Naive B cell (primary cell): ENCODE data around the gene CES1. TPM values are rescaled to one million over a fixed set of nuclear protein-coding genes. Genes with fewer than 3 reads are reported as not detected.
"Not testable (repeated sequence)": the region's sequence is repeated elsewhere in the genome, so short reads cannot be mapped to it uniquely, and the experiment has no call there.

Source experiments
- ATAC-seq, 2 donors: fragments of 150-1000 bp; cut with Tn5 transposase; 2 replicates each; pipeline ENCODE4 v1.10.0; 2021; ENCODE audit warnings: low read depth in 2 of 2, mild to moderate bottlenecking in 2 of 2, moderate library complexity in 2 of 2
- DNase-seq: peaks from one replicate; pipeline ENCODE4 v3.0.0; 2022
- H3K27ac Mint-ChIP-seq, 6 donors: one replicate each; pipeline ENCODE4 v1.8.0; 2020 to 2022; ENCODE audit warnings: mild to moderate bottlenecking in 6 of 6, mixed read lengths in 6 of 6, moderate library complexity in 5 of 6, inconsistent platforms in 2 of 6
- H3K27me3 Mint-ChIP-seq, 3 donors: one replicate each; pipeline ENCODE4 v1.8.0; 2021 to 2022; ENCODE audit warnings: mixed read lengths in 3 of 3, mild to moderate bottlenecking in 1 of 3
- H3K36me3 Mint-ChIP-seq, 2 donors: one replicate each; pipeline ENCODE4 v1.8.0; 2020 to 2022; ENCODE audit warnings: mixed read lengths in 2 of 2, inconsistent platforms in 1 of 2, mild to moderate bottlenecking in 1 of 2
- H3K4me1 Mint-ChIP-seq, 3 donors: one replicate each; pipeline ENCODE4 v1.8.0; 2020 to 2022; ENCODE audit warnings: mixed read lengths in 3 of 3, inconsistent platforms in 1 of 3, mild to moderate bottlenecking in 1 of 3, moderate library complexity in 1 of 3
- H3K4me3 Mint-ChIP-seq, 8 donors: one replicate each; pipeline ENCODE4 v1.8.0; 2020 to 2022; ENCODE audit warnings: mild to moderate bottlenecking in 8 of 8, mixed read lengths in 8 of 8, moderate library complexity in 8 of 8, inconsistent platforms in 2 of 8
- H3K9me3 Mint-ChIP-seq, 7 donors: one replicate each; pipeline ENCODE4 v1.8.0; 2020 to 2022; ENCODE audit warnings: mixed read lengths in 7 of 7, mild to moderate bottlenecking in 5 of 7, inconsistent platforms in 2 of 7, moderate library complexity in 1 of 7
- polyA plus RNA-seq, 6 donors: library from polyadenylated mRNA; unstranded; fragments of 300-500 nt; fragmentation: Illumina TruSeq; gene quantifications; one replicate each; pipeline ENCODE4 v1.2.3, GENCODE V29; 2021; ENCODE audit warnings: low read depth in 6 of 6

The CES1 gene
- polyA plus RNA-seq = 1 to 10 TPM in 1 of 6 donors, not detected in 5; 1.3 TPM

- Mint-ChIP-seq H3K4me1 (no peaks in the 10 kb centered on the region), H3K27ac (no peak within 1 kb of the TSS), H3K27me3 (peaks cover 7 to 23% (median 9%) of the 10 kb centered on the region in 3 donors), H3K9me3 (peaks cover 0 to 2% (median 0%) of the 10 kb centered on the region in 7 donors), H3K36me3 (no peaks in the 10 kb centered on the region), H3K4me3 (no peak within 1 kb of the TSS)
- DNase-seq (no peak), ATAC-seq (no peak)
Observed at GRCh38 chr16:55832773-55833691, at the start of gene CES1. Gene CES1, minus strand, starts transcription at chr16:55833096. Its CDS starts 41 bp downstream, at chr16:55833055.

GRCh38 chr16:55876854-55877253 lies 44.0 kb upstream of the CES1 start:
- Mint-ChIP-seq H3K4me3 (no peak overlapping the region), H3K27me3 (peaks cover 8 to 20% (median 9%) of the 10 kb centered on the region in 3 donors), H3K36me3 (no peaks in the 10 kb centered on the region), H3K4me1 (no peaks in the 10 kb centered on the region), H3K9me3 (peaks cover 0 to 11% (median 0%) of the 10 kb centered on the region in 7 donors), H3K27ac (no peak overlapping the region)
- no peak for ATAC-seq
- no peak for DNase-seq

GRCh38 chr16:55875273-55875672 lies 42.4 kb upstream of the CES1 start, which contains the start of gene CES5A:
Gene CES5A, minus strand, starts transcription at chr16:55875373. Its CDS starts 152 bp downstream, at chr16:55875221.
- Mint-ChIP-seq H3K9me3 (peaks cover 0 to 11% (median 0%) of the 10 kb centered on the region in 7 donors), H3K4me3 (no peak within 1 kb of the TSS), H3K27ac (no peak within 1 kb of the TSS), H3K4me1 (no peaks in the 10 kb centered on the region), H3K27me3 (peaks cover 0 to 20% (median 12%) of the 10 kb centered on the region in 3 donors), H3K36me3 (no peaks in the 10 kb centered on the region)
- DNase-seq (no peak), ATAC-seq (no peak)

DNA sequence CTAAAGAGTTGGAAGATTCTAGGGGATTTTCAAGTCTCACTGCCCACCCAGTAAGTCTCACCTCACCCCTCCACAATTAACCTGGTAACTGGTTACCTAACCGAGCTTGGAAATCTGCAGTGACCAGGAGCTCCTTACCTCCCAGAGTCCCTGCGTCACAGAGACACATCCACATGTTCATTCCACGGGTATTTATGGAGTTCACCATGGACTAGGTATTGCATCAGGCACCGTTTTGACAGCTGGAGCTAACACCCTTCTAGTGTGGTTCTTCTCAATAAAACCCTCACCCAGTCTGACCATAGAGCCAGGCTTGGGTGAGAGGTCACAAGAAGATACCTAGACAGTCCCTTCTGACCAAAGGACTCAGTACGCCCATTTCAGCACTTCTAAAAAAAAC lies 40.2 kb upstream of the CES1 start:
- Mint-ChIP-seq H3K27ac (no peak overlapping the region), H3K4me3 (no peak overlapping the region), H3K9me3 (peaks cover 0 to 3% (median 0%) of the 10 kb centered on the region in 7 donors), H3K4me1 (no peaks in the 10 kb centered on the region), H3K36me3 (no peaks in the 10 kb centered on the region), H3K27me3 (peaks cover 0 to 30% (median 25%) of the 10 kb centered on the region in 3 donors)
- DNase-seq = no peak
- no peak for ATAC-seq

DNA sequence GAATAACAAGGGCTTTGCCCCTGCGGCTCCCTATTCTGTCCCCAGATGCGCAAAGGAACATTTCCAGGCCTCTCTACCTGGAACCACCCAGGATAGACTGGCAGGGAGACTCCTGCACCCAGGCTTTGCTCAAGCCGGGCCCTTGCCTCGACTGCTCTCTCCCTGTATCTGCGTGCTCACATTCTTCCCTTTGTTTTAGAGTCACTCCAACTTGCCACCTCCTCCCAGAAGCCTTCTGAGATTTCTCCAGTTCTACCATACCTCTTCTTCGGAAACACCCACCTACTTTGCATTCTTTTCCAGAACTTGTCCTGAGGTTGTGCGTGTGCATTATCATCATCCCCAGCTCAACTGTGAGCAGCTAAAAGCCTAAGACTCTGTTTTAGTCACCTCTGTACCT lies 39.2 kb upstream of the CES1 start:
- Mint-ChIP-seq H3K36me3 (no peaks in the 10 kb centered on the region), H3K9me3 (peaks cover 0 to 3% (median 0%) of the 10 kb centered on the region in 7 donors), H3K27ac (peak overlapping the region in 1 of 6 donors; percentile 19), H3K27me3 (peaks cover 5 to 30% (median 27%) of the 10 kb centered on the region in 3 donors), H3K4me3 (no peak overlapping the region), H3K4me1 (no peaks in the 10 kb centered on the region)
- ATAC-seq = no peak
- DNase-seq = no peak

GRCh38 chr16:55871411-55872038 lies 38.6 kb upstream of the CES1 start:
- DNase-seq = no peak
- Mint-ChIP-seq H3K27ac (no peak overlapping the region), H3K4me1 (no peaks in the 10 kb centered on the region), H3K9me3 (peaks cover 0 to 3% (median 0%) of the 10 kb centered on the region in 7 donors), H3K27me3 (peaks cover 6 to 30% (median 23%) of the 10 kb centered on the region in 3 donors), H3K4me3 (no peak overlapping the region), H3K36me3 (no peaks in the 10 kb centered on the region)
- no peak for ATAC-seq

- no peaks in the 10 kb centered on the region for H3K36me3 Mint-ChIP-seq
Observed at GRCh38 chr16:55868980-55869379, 36.1 kb upstream of the CES1 start.

DNA sequence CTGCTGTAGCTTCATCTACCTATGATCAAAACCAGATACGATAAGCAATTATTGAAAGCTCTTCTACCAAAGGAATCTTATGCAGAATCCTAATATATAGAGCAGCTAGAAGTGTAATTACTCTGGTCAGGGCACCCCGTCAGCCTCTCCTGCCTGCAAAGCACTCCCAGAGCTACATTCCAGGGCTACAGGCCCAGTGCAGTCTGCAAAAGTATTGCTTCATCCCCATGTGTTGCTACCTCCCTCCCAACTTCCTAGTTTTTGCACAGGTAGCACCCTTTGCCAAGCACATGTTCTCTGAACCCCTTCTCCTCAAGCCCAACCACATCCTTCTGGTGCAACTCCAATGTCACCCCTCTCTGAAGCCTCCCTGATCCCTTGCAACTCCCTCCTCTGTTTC lies 35.2 kb upstream of the CES1 start:
- no peak for DNase-seq
- ATAC-seq = no peak
- Mint-ChIP-seq H3K27me3 (peaks cover 11 to 21% (median 18%) of the 10 kb centered on the region in 3 donors), H3K4me3 (no peak overlapping the region), H3K9me3 (peaks cover 0 to 3% (median 0%) of the 10 kb centered on the region in 7 donors), H3K36me3 (no peaks in the 10 kb centered on the region), H3K27ac (peak overlapping the region in 1 of 6 donors; percentile 0), H3K4me1 (no peaks in the 10 kb centered on the region)

More at GRCh38 chr16:55868980-55869379, 36.1 kb upstream of the CES1 start:
- DNase-seq = no peak
- no peak overlapping the region for H3K27ac Mint-ChIP-seq
- no peaks in the 10 kb centered on the region for H3K4me1 Mint-ChIP-seq
- H3K4me3 Mint-ChIP-seq = no peak overlapping the region
- H3K27me3 Mint-ChIP-seq = peaks cover 11 to 21% (median 18%) of the 10 kb centered on the region in 3 donors
- ATAC-seq = no peak
- H3K9me3 Mint-ChIP-seq = peaks cover 0 to 3% (median 0%) of the 10 kb centered on the region in 7 donors

DNA sequence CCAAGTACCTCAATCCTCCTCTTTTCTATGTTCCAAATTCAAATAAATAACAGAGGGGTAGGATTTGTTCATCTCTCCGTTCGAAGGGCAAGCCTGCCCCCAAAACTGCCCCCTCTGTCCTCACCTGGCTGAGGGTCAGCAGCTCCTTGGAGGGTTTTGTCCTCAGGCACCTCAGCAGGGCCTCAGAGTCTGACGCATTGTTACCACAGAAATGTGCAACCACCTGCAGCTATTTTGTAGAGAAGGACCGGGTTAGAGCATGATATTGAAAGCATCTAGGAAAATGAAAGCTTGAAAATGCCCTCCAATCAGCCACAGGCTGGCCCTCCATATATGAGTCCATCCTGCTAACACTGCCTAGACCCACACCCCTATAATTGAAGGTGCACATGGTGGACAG lies 28.4 kb upstream of the CES1 start:
- Mint-ChIP-seq H3K27ac (no peak overlapping the region), H3K27me3 (peaks cover 8 to 19% (median 12%) of the 10 kb centered on the region in 3 donors), H3K4me1 (no peaks in the 10 kb centered on the region), H3K4me3 (no peak overlapping the region), H3K9me3 (peaks cover 0 to 2% (median 0%) of the 10 kb centered on the region in 7 donors), H3K36me3 (no peaks in the 10 kb centered on the region)
- ATAC-seq (no peak), DNase-seq (no peak)

DNA sequence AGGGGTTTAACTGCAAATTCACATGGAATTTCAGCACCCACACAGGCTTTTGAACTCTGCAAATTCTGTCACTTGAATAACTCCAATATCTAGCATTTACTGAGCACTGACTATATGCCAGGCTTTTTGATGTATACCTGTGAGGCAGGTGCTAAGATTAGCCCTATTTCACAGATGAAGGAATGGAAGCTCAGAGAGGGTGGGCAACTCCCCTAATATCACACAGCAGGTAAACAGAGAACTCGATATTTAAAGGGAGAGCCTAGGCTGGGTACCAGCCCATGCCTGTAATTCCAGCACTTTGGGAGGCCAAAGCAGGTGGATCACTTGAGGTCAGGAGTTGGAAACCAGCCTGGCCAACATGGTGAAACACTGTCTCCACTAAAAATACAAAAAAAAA lies 24.8 kb upstream of the CES1 start:
- not testable (repeated sequence) for H3K27ac Mint-ChIP-seq, H3K36me3 Mint-ChIP-seq, DNase-seq, ATAC-seq, H3K4me1 Mint-ChIP-seq, H3K4me3 Mint-ChIP-seq, H3K9me3 Mint-ChIP-seq
- H3K27me3 Mint-ChIP-seq = peaks cover 6 to 16% (median 15%) of the 10 kb centered on the region in 3 donors

- no peaks in the 10 kb centered on the region for H3K36me3 Mint-ChIP-seq
- DNase-seq (no peak), ATAC-seq (no peak)
- H3K27ac Mint-ChIP-seq = no peak overlapping the region
- H3K27me3 Mint-ChIP-seq = peaks cover 6 to 13% (median 13%) of the 10 kb centered on the region in 3 donors
- H3K9me3 Mint-ChIP-seq = peaks cover 0 to 2% (median 0%) of the 10 kb centered on the region in 7 donors
- no peaks in the 10 kb centered on the region for H3K4me1 Mint-ChIP-seq
- no peak overlapping the region for H3K4me3 Mint-ChIP-seq
Observed at GRCh38 chr16:55856950-55857349, 24.1 kb upstream of the CES1 start.

- Mint-ChIP-seq H3K9me3 (no peaks in the 10 kb centered on the region), H3K4me3 (no peak overlapping the region), H3K36me3 (no peaks in the 10 kb centered on the region), H3K27me3 (peaks cover 4 to 15% (median 11%) of the 10 kb centered on the region in 3 donors), H3K4me1 (no peaks in the 10 kb centered on the region), H3K27ac (no peak overlapping the region)
- ATAC-seq = no peak
- DNase-seq = no peak
Observed at GRCh38 chr16:55853114-55853513, 20.2 kb upstream of the CES1 start.

GRCh38 chr16:55849536-55849935 lies 16.6 kb upstream of the CES1 start:
- DNase-seq = no peak
- Mint-ChIP-seq H3K9me3 (no peaks in the 10 kb centered on the region), H3K4me3 (no peak overlapping the region), H3K4me1 (no peaks in the 10 kb centered on the region), H3K36me3 (no peaks in the 10 kb centered on the region), H3K27me3 (peaks cover 9 to 24% (median 16%) of the 10 kb centered on the region in 3 donors), H3K27ac (no peak overlapping the region)
- no peak for ATAC-seq
